Right lobe of liver (tissue), 6 donors: ENCODE data around the gene FOSL2. TPM values are rescaled to one million over a fixed set of nuclear protein-coding genes. Genes with fewer than 3 reads are reported as not detected.

Experiments
- ATAC-seq, 4 donors: fragments of 200-7000 bp; cut with Tn5 transposase; one replicate each; pipeline ENCODE4 v1.9.1; 2020; ENCODE audit warnings: mild to moderate bottlenecking in 4 of 4, moderate library complexity in 4 of 4
- DNase-seq, 3 donors: peaks; one replicate each; pipeline ENCODE4 v3.0.0-alpha.2; 2020
- H3K27ac ChIP-seq, 3 donors: fragments of 200-600 bp; one replicate each; pipeline ENCODE4 v1.8.0; 2022
- H3K27me3 ChIP-seq, 2 donors: fragments of 200-600 bp; one replicate each; pipeline ENCODE4 v1.8.0; 2022
- H3K36me3 ChIP-seq, 4 donors: fragments of 200-600 bp; sonication (generic) in 1 of 4; one replicate each; pipeline versions ENCODE4 v1.5.1 to v1.8.0; 2017 to 2022; ENCODE audit warnings: control low read depth in 1 of 4
- H3K4me1 ChIP-seq, 4 donors: fragments of 200-600 bp; sonication (generic) in 1 of 4; one replicate each; pipeline versions ENCODE4 v1.5.1 to v1.8.0; 2017 to 2022; ENCODE audit warnings: control low read depth in 1 of 4
- H3K4me3 ChIP-seq, 3 donors: fragments of 200-600 bp; one replicate each; pipeline ENCODE4 v1.8.0; 2022
- H3K9me3 ChIP-seq, 4 donors: fragments of 200-600 bp; sonication (generic) in 1 of 4; one replicate each; pipeline versions ENCODE4 v1.5.1 to v1.8.0; 2017 to 2022; ENCODE audit warnings: control low read depth in 1 of 4
- CTCF ChIP-seq, 4 donors: fragments of 200-600 bp in 3 of 4; fragments of 450-650 bp in 1 of 4; IDR thresholded peaks; one replicate each; pipeline versions ENCODE4 v1.5.1 to v1.8.0; 2016 to 2022; ENCODE audit warnings: antibody characterized with exemption in 4 of 4, mild to moderate bottlenecking in 2 of 4
- POLR2A ChIP-seq: fragments of 450-650 bp; IDR thresholded peaks from one replicate; pipeline ENCODE4 v1.6.1; 2017; ENCODE audit warnings: antibody characterized with exemption, mild to moderate bottlenecking
- WGBS: methylation state at CpG from one replicate; pipeline ENCODE4 v1.1.6; 2018; ENCODE audit warnings: low coverage, low lambda C conversion rate; ENCODE audit not compliant: insufficient coverage; ENCODE audit errors: missing lambda C conversion rate; 5-methylcytosine and 5-hydroxymethylcytosine counted together
- intact Hi-C, 2 donors: fragments of 100-400 bp; cut with DNase I; formaldehyde crosslinking; loops; one replicate each; pipeline versions ENCODE4 v1.11.2 to v1.14.1; 2022
- total RNA-seq, 6 experiments: library from RNA; depleted of rRNA in 2 of 6; stranded (reverse); fragments of >200 nt in 2 of 6; fragmentation: NEBNext Ultra II Directional in 3 of 6; extraction: Animal tissue kit (Norgen Biotek cat#: 25700) in 3 of 6; gene quantifications; one replicate each; pipeline versions ENCODE4 v1.1.0 to v1.2.4, GENCODE V29; 2016 to 2023
- donor health status: DM: no; HTN: yes; CAD: no.
- donor health status: DM: no; HTN: no; CAD: no.
- donor health status: DM: no; HTN: no; CAD: no.
- donor health status: DM: no; HTN: yes; CAD: no.
- donor health status: DM: no; HTN: yes; CAD: no.

The FOSL2 gene
- total RNA-seq, 6 experiments from 2014 or later, result 8.1 to 70.7 (median 14.9) TPM

GRCh38 chr2:28430788-28431418, 38.2 kb downstream of the FOSL2 start:
- Histone ChIP-seq H3K4me3 (no peak overlapping the region), H3K36me3 (no peaks in the 10 kb centered on the region), H3K27ac (no peak overlapping the region), H3K9me3 (no peaks in the 10 kb centered on the region), H3K4me1 (peaks cover 0 to 8% (median 1%) of the 10 kb centered on the region in 4 donors), H3K27me3 (no peaks in the 10 kb centered on the region)
- ATAC-seq (no peak), DNase-seq (no peak)
- no peak for TF ChIP-seq POLR2A
- no peak for TF ChIP-seq CTCF (IDR thresholded peaks at IDR 0.05)
- WGBS, result 90% methylated on average over 4 of the region's 6 CpGs
- intact Hi-C loops, result no loop called here

- H3K4me3 ChIP-seq, result no peak overlapping the region
- TF ChIP-seq CTCF (IDR thresholded peaks at IDR 0.05) (no peak), POLR2A (no peak)
- H3K9me3 ChIP-seq, result no peaks in the 10 kb centered on the region
- H3K36me3 ChIP-seq, result no peaks in the 10 kb centered on the region
- H3K4me1 ChIP-seq, result peaks cover 0 to 8% (median 1%) of the 10 kb centered on the region in 4 donors
- intact Hi-C loops, result no loop called here
- H3K27me3 ChIP-seq, result no peaks in the 10 kb centered on the region
- DNase-seq, result no peak
- WGBS, result no CpG with 5 or more reads among the region's 4 CpGs
- ATAC-seq, result no peak
- no peak overlapping the region for H3K27ac ChIP-seq
Observed at GRCh38 chr2:28431741-28432140, 39.1 kb downstream of the FOSL2 start.

GRCh38 chr2:28432362-28432761, 39.7 kb downstream of the FOSL2 start:
- intact Hi-C loops, result no loop called here
- TF ChIP-seq CTCF (IDR thresholded peaks at IDR 0.05), result no peak
- no peak for TF ChIP-seq POLR2A
- DNase-seq (no peak), ATAC-seq (no peak)
- no peak overlapping the region for H3K4me3 ChIP-seq
- 82% methylated on average over 8 of the region's 8 CpGs for WGBS
- no peaks in the 10 kb centered on the region for H3K27me3 ChIP-seq
- no peaks in the 10 kb centered on the region for H3K9me3 ChIP-seq
- H3K4me1 ChIP-seq, result peaks cover 0 to 8% (median 1%) of the 10 kb centered on the region in 4 donors
- no peaks in the 10 kb centered on the region for H3K36me3 ChIP-seq
- no peak overlapping the region for H3K27ac ChIP-seq

GRCh38 chr2:28433215-28433614, 40.6 kb downstream of the FOSL2 start:
- intact Hi-C loops, result no loop called here
- H3K27me3 ChIP-seq, result no peaks in the 10 kb centered on the region
- H3K4me1 ChIP-seq, result peaks cover 0 to 8% (median 1%) of the 10 kb centered on the region in 4 donors
- no peak for TF ChIP-seq CTCF (IDR thresholded peaks at IDR 0.05)
- no peak for TF ChIP-seq POLR2A
- 100% methylated on average over 2 of the region's 2 CpGs for WGBS
- no peaks in the 10 kb centered on the region for H3K36me3 ChIP-seq
- DNase-seq (no peak), ATAC-seq (no peak)
- no peak overlapping the region for H3K4me3 ChIP-seq
- H3K27ac ChIP-seq, result no peak overlapping the region
- no peaks in the 10 kb centered on the region for H3K9me3 ChIP-seq
